ENCODE measurements around the gene SIGLEC7.

The SIGLEC7 gene

DNA sequence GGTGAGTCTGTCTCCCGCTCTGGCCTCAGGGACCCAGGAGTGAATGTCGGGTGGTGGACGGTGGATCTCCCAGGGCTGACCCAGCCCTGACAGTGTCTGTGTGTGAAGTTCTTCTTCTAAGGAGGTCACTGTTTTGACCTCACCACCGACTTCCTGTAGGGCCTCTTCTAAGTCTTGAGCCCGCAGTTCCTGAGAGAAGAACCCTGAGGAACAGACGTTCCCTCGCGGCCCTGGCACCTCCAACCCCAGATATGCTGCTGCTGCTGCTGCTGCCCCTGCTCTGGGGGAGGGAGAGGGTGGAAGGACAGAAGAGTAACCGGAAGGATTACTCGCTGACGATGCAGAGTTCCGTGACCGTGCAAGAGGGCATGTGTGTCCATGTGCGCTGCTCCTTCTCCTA, at the start of gene SIGLEC7:
Gene SIGLEC7 (plus strand): TSS at position 183 of the 400 bp plus-strand sequence. CDS start 69 bp downstream, at position 252.
- in situ Hi-C loops (cut with HindIII; ENCODE audit: low pct_unique_long_range_greater_than_20kb, low sequenced_read_pairs): no loop called here
- DNase-seq (ENCODE audit: low read depth in 1 of 2, low spot score in 1 of 2): no peak

DNA sequence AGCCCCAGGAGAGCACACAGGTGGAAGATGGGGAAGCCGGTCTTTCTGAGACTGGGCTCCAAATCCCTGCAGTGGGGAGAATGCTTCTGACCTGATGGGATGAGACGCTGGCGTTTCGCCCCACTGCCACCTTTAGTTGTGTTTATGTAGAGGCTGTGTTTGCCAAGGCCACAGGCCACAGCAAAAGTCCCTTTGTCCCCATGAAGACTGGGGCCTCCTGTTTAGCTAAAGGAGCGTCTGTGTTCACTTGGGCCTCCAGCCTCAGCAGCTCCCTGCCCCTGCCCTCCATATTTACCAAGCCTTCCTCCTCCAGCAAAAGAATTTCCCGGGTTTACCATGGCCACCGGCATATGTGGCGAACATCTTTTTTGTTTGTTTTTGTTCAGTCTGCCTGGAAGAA, 49.0 kb upstream of the SIGLEC7 start:
- DNase-seq (ENCODE audit: low read depth in 1 of 2, low spot score in 1 of 2): peak in 1 of 2 experiments; percentile 94
- in situ Hi-C loops (cut with HindIII; ENCODE audit: low pct_unique_long_range_greater_than_20kb, low sequenced_read_pairs): no loop called here
- peak; percentile 21; the same call in 1 of the 2 replicates for TF ChIP-seq JUND (IDR thresholded peaks at IDR 0.05; ENCODE audit: low read depth)

More for the DNA sequence above, at the start of gene SIGLEC7:
- no peak for TF ChIP-seq JUND (IDR thresholded peaks at IDR 0.05; ENCODE audit: low read depth)

DNA sequence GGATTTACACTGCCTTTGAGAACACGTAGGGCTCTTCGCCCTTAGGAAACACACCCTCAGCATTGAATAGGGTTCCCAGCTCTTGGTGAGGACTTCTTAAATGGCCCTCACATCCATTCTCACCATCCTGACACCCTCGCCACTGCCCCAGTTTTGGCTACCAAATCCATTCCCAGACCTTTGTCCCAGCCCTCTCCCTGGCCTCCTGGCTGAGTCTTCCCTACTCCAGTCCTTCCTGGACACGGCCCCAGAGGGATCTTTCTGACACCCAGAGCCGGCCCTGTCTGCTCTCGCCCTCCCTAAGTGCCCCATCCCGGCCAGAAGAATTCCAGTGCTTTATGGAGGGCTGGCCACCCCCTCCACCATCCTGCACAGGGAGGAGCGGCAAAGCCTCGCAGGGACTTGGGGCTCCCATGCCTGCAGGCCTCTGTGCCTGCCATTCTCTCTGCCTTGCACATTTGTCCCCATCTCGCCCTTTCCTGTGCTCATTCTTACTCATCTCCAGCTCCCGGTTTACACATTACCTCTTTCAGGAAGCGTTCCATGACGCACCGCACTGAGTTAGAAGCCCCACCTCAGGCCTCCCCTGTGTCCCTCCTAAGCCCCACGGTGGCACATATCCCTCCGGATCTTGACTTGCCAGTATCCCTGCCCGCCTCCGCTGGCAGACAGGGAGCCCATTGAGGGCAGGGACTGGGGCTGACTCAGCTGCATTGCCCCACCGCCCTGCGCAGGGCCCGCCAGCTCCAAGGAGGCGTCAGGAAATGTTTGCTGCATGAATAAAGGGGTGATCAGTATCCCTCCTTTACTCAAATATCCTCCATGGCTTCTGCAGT, 48.4 kb upstream of the SIGLEC7 start:
- TF ChIP-seq JUND (IDR thresholded peaks at IDR 0.05; ENCODE audit: low read depth): no peak
- in situ Hi-C loops (cut with HindIII; ENCODE audit: low pct_unique_long_range_greater_than_20kb, low sequenced_read_pairs): no loop called here
- no peak for DNase-seq (ENCODE audit: low read depth in 1 of 2, low spot score in 1 of 2)

DNA sequence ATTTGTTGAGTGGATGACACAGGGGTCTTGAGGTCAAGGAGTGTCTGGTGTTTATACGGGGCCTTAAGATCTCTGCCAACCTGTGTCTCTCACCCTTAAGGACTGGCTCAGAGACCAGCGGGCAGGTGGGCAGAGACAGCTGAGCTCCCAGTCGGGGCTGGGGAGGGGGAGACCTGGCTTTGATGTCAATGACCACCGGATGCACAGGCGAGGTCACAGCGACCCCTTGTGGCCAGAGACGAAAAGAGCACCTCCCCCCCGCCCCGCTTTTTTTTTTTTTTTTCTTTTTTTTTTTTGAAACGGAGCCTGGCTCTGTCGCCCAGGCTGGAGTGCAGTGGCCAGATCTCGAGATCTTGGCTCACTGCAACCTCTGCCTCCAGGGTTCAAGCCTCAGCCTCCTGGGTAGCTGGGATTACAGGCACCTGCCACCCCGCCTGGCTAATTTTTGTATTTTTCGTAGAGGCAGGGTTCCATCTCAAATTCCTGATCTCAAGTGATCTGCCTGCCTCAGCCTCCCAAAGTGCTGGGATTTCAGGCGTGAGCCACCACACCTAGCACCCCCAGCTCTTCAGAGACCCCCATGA, 47.3 kb upstream of the SIGLEC7 start:
- in situ Hi-C loops (cut with HindIII; ENCODE audit: low pct_unique_long_range_greater_than_20kb, low sequenced_read_pairs): no loop called here
- DNase-seq (ENCODE audit: low read depth in 1 of 2, low spot score in 1 of 2): peak in 1 of 2 experiments; percentile 56
- TF ChIP-seq JUND (IDR thresholded peaks at IDR 0.05; ENCODE audit: low read depth): no peak

DNA sequence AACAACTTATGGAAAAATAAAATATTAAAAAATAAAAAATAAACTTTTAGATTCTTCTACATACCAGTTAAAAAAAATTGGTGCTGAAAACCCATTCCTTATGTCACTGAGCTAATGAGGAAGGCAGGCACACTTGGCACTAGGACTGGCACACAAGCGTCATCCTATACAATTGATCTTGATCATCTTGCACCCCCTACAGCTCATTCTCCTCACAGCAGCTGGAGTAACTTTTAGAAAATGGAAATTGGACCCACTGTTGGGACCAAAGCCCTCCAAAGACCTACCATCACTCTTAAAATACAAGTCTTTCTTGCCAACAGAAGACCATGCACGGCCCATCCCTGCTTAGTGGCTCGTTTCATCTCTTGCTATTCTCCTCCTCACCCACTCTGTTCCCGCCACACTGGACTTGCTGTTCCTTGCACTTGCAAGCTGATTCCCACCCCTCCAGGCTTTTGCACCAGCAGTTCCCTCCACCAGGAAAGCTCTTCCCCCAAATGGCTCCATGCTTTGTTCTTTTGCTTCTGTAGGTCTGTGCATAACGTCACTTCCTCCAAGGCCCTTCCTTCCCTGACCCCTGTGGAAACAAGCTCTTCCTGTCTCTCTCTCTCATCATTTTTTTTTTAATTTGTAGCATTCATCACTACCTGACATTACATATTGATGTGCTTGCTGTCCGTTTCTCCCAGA, 45.5 kb upstream of the SIGLEC7 start:
- TF ChIP-seq JUND (IDR thresholded peaks at IDR 0.05; ENCODE audit: low read depth): no peak
- in situ Hi-C loops (cut with HindIII; ENCODE audit: low pct_unique_long_range_greater_than_20kb, low sequenced_read_pairs): no loop called here

DNA sequence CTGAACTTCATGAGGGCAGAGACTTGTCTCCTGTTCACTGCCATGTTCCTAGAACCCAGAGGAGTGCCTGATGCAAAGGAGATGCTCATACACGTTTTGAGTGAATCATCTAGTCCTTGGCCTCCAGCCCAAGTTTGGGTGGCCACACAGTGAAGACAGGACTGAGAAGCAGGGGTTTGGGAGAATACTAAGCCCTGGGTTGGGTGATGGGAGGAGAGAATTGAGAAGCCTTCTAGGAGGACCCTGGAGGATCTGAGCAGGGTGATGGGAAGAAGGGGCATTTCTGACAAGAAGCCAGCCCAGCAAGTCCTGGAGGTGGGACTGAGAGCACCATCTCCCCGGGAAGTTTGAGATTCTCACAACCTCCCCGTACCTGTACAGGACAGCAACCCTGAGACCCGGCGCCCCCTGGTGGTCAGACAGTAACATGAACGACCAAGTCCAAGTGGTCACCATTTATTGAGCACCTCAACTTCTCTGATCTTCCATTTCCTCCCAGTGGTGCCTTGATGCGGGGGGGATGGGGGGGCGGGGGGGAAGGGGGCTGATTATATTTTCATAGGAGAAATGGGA, 44.8 kb upstream of the SIGLEC7 start:
- DNase-seq (ENCODE audit: low read depth in 1 of 2, low spot score in 1 of 2): peak; percentile 73 to 94
- in situ Hi-C loops (cut with HindIII; ENCODE audit: low pct_unique_long_range_greater_than_20kb, low sequenced_read_pairs): no loop called here
- no peak for TF ChIP-seq JUND (IDR thresholded peaks at IDR 0.05; ENCODE audit: low read depth)

More for the DNA sequence above, 45.5 kb upstream of the SIGLEC7 start:
- DNase-seq (ENCODE audit: low read depth in 1 of 2, low spot score in 1 of 2): peak; percentile 61 to 70

DNA sequence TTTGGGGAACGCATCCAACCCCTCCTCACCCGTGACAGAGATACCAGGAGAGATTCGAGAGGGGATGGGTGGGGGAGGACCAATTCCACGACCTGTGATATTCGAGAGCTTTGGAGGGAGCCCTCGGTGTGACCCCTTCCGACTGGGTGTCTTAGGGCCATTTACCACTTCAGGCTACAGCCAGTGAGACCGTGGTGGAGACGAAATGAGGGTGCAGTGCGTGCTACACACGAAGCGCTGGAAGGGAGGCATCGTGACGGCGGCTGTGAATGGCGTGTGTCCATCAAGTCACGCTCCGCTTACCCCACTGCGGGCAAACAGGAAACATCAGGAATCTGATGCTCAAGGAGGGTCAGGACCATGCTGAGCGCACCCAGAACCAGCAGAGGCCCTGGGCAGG, 44.3 kb upstream of the SIGLEC7 start:
- in situ Hi-C loops (cut with HindIII; ENCODE audit: low pct_unique_long_range_greater_than_20kb, low sequenced_read_pairs): no loop called here
- no peak for DNase-seq (ENCODE audit: low read depth in 1 of 2, low spot score in 1 of 2)
- TF ChIP-seq JUND (IDR thresholded peaks at IDR 0.05; ENCODE audit: low read depth): no peak

DNA sequence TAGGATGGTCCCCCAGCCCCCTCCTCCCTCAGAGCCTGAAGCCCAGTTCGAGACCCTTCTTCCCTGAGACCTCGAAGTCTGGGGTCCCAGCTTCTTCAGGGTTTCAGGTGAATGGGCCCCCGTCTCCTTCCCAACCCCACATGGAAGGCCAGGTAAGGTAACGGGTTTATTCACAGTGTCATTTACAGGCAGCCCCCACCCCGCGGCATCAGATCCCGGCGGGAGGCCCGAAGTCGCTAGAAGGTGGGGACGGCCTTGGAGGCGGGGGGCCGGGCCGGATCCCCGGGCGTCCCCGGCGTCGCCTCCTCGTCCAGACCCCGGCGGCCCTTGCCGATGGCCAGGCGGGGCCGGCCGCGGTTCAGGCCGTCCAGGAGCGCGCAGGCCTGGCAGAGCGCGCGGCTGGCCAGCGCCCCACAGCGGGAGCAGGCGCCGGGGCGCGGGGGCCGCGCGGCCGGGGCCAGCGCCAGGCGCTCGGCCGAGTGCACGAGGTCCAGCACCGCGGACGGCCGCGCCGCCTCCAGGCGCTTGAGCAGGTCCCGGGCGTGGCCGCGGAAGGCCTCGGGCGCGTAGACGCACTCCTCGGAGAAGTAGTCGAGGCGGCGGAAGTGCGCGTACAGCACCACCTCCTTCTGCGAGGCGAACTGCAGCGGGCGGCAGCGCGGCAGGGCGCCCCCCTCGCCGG, 43.6 kb upstream of the SIGLEC7 start:
- in situ Hi-C loops (cut with HindIII; ENCODE audit: low pct_unique_long_range_greater_than_20kb, low sequenced_read_pairs): no loop called here
- DNase-seq (ENCODE audit: low read depth in 1 of 2, low spot score in 1 of 2): no peak
- TF ChIP-seq JUND (IDR thresholded peaks at IDR 0.05; ENCODE audit: low read depth): no peak

DNA sequence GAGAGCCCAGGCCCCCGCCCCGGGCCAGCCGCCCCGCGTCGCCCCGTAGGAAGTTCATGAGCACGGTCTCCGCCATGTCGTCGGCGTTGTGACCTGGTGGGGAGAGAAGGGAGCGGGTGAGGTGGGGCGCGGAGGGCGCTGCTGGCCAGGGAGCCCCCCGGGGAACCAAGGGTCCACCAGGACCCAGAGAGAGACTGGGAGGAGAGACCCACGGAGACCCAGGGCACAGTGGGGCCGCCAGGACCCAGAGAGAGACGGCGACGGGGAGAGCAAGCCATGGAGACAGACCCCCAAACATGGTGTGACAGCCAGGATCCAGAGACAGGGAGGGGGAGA, 43.1 kb upstream of the SIGLEC7 start:
- in situ Hi-C loops (cut with HindIII; ENCODE audit: low pct_unique_long_range_greater_than_20kb, low sequenced_read_pairs): no loop called here
- TF ChIP-seq JUND (IDR thresholded peaks at IDR 0.05; ENCODE audit: low read depth): no peak
- no peak for DNase-seq (ENCODE audit: low read depth in 1 of 2, low spot score in 1 of 2)

DNA sequence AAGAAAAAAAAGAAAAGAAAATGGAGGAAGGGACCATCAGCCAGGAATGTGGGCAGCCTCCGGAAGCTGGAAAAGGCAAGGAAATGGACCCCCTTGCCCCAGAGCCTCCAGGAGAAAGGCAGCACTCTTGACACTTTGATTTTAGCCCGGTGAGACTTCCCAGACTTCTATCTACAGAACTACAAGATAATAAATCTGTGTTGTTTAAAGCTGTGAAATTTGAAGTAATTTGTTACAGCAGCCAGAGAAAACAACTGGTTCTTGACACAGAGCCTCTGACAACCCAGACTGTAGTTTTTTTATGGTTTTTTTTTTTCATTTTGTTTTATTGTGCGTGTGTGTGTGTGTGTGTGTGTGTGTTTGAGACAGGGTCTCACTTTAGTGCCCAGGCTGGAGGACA, 41.5 kb upstream of the SIGLEC7 start:
- in situ Hi-C loops (cut with HindIII; ENCODE audit: low pct_unique_long_range_greater_than_20kb, low sequenced_read_pairs): no loop called here
- TF ChIP-seq JUND (IDR thresholded peaks at IDR 0.05; ENCODE audit: low read depth): no peak
- DNase-seq (ENCODE audit: low read depth in 1 of 2, low spot score in 1 of 2): no peak

DNA sequence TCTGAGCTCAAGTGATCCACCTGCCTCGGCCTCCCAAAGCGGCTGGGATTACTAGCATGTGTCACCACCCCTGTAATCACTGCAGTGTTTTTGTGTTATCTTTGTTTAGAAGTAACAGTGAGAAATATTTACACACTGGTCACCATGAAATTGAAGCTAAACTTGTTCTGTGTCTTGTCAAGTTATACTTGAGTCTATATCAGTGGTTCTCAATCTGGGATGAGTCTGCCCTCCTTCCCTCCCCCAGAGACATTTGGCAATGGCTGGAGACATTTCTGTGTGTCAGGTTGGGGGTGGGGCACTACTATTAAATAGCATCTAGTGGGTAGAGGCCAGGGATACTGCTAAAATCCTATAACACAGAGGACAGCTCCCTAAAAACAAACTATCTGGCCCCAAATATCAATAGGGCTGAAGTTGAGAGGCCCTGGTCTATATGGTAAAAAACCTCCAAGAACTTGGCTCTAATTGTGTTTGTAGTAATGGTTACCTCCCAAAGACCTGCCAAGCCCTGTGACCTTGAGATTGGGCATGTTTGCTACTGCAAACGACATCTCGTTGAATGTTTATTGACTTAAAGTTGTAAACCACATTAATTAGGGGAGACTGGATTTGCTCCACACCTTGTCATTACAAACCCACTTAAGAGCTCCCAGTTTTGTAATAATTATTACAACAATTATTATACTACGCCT, 40.8 kb upstream of the SIGLEC7 start:
- no peak for DNase-seq (ENCODE audit: low read depth in 1 of 2, low spot score in 1 of 2)
- in situ Hi-C loops (cut with HindIII; ENCODE audit: low pct_unique_long_range_greater_than_20kb, low sequenced_read_pairs): no loop called here
- no peak for TF ChIP-seq JUND (IDR thresholded peaks at IDR 0.05; ENCODE audit: low read depth)

DNA sequence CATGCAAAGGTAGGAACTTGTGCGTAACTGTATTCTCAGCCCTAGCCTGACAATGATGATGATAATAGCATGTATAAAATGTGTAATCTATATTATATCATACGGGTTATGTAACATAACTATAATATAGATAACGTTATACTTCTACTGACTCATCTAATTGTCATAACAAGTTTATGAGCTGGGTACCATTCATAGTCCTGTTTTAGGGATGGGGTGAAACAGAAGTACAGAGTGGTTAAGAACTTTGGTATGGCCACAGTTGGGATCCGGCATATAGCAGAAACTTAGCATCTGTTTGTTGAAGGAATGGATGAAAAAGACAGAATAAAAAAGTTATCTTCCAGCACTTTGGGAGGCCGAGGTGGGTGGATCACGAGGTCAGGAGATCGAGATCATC, 39.1 kb upstream of the SIGLEC7 start:
- in situ Hi-C loops (cut with HindIII; ENCODE audit: low pct_unique_long_range_greater_than_20kb, low sequenced_read_pairs): no loop called here
- no peak for TF ChIP-seq JUND (IDR thresholded peaks at IDR 0.05; ENCODE audit: low read depth)
- no peak for DNase-seq (ENCODE audit: low read depth in 1 of 2, low spot score in 1 of 2)
